CD4-positive, alpha-beta T cell (primary cell): ENCODE results near the gene NT5C2. TPM values are rescaled to one million over a fixed set of nuclear protein-coding genes. Genes with fewer than 3 reads are reported as not detected.

Experiments used
- ATAC-seq: fragments of 200-7000 bp; cut with Tn5 transposase; one replicate; pipeline ENCODE4 v1.10.0; 2022; ENCODE audit warnings: mild to moderate bottlenecking; ENCODE audit not compliant: poor library complexity
- CTCF ChIA-PET: fragments of 350-600 bp; sonication (Branson Sonifier 250); formaldehyde crosslinking; loops from one replicate; lab custom pipeline; 2021; ENCODE audit warnings: antibody characterized with exemption, inconsistent platforms; lab: Charles Lee
- POLR2A ChIA-PET: fragments of 350-600 bp; sonication (Branson Sonifier 250); formaldehyde crosslinking; loops from one replicate; lab custom pipeline; 2021; ENCODE audit warnings: antibody characterized with exemption, inconsistent platforms; lab: Charles Lee
- DNase-seq, 14 experiments: peaks; one replicate each; pipeline ENCODE4 v3.0.0-alpha.2; 2013 to 2020; ENCODE audit warnings: mixed read lengths in 2 of 14
- H3K27ac ChIP-seq, 2 donors: one replicate each; pipeline versions ENCODE4 v1.5.1 to v1.7.0; 2013; ENCODE audit warnings: low read length in 2 of 2, low read depth in 1 of 2, mild to moderate bottlenecking in 1 of 2
- H3K27me3 ChIP-seq, 2 experiments: 1 replicate in 1 of 2; 2 replicates in 1 of 2; pipeline versions ENCODE4 v1.6.1 to v1.7.0; 2013; ENCODE audit warnings: low read length in 2 of 2, control low read depth in 1 of 2, mild to moderate bottlenecking in 1 of 2, moderate library complexity in 1 of 2; ENCODE audit not compliant: insufficient read depth in 2 of 2, control insufficient read depth in 1 of 2
- H3K36me3 ChIP-seq: one replicate; pipeline ENCODE4 v1.6.1; 2013; ENCODE audit warnings: low read length, control low read depth; ENCODE audit not compliant: insufficient read depth
- H3K4me1 ChIP-seq: one replicate; pipeline ENCODE4 v1.6.1; 2013; ENCODE audit warnings: low read length, control low read depth; ENCODE audit not compliant: insufficient read depth
- H3K4me3 ChIP-seq: one replicate; pipeline ENCODE4 v1.5.1; 2013; ENCODE audit warnings: mild to moderate bottlenecking, low read length, moderate library complexity
- H3K9me3 ChIP-seq, 2 experiments: 1 replicate in 1 of 2; 2 replicates in 1 of 2; pipeline versions ENCODE4 v1.6.1 to v1.7.0; 2013; ENCODE audit warnings: low read length in 2 of 2, mild to moderate bottlenecking in 2 of 2, control low read depth in 1 of 2, moderate library complexity in 1 of 2; ENCODE audit not compliant: control insufficient read depth in 1 of 2, insufficient read depth in 1 of 2
- H3K27ac Mint-ChIP-seq: one replicate; pipeline ENCODE4 v1.8.0; 2020; ENCODE audit warnings: mixed read lengths
- H3K27me3 Mint-ChIP-seq: one replicate; pipeline ENCODE4 v1.8.0; 2021; ENCODE audit warnings: mixed read lengths
- H3K36me3 Mint-ChIP-seq: one replicate; pipeline ENCODE4 v1.8.0; 2021; ENCODE audit warnings: low read depth, mixed read lengths
- H3K4me1 Mint-ChIP-seq: one replicate; pipeline ENCODE4 v1.8.0; 2021; ENCODE audit warnings: low read depth, mixed read lengths
- H3K4me3 Mint-ChIP-seq: one replicate; pipeline ENCODE4 v1.8.0; 2020; ENCODE audit warnings: mild to moderate bottlenecking, mixed read lengths
- H3K9me3 Mint-ChIP-seq: one replicate; pipeline ENCODE4 v1.8.0; 2020; ENCODE audit warnings: mixed read lengths
- intact Hi-C, 2 experiments: fragments of 100-400 bp; cut with DNase I in 1 of 2; cut with micrococcal nuclease in 1 of 2; formaldehyde crosslinking; loops; one replicate each; pipeline versions ENCODE4 v1.15.1 to v1.9.0; 2023 to 2025; cut with DNase I, micrococcal nuclease
- total RNA-seq, 174 experiments: library from RNA in 2 of 174; stranded (reverse) in 2 of 174; gene quantifications; one replicate each; pipeline ENCODE4 v1.2.3 and lab custom pipeline; 2021 to 2026
- TF ChIP-seq, protein P1 (sequence below): fragments of 200-600 bp; IDR thresholded peaks from one replicate; pipeline ENCODE4 v1.8.0; 2022; ENCODE audit warnings: antibody characterized with exemption, mild to moderate bottlenecking

Gene NT5C2
- total RNA-seq, 2 experiments from 2014 or later, result 43.2 to 47.8 TPM

- intact Hi-C loops, result no loop called here
- Histone ChIP-seq H3K4me1 (no peaks in the 10 kb centered on the region), H3K27ac (no peak overlapping the region), H3K36me3 (no peaks in the 10 kb centered on the region), H3K4me3 (no peak overlapping the region), H3K27me3 (no peaks in the 10 kb centered on the region), H3K9me3 (no peaks in the 10 kb centered on the region)
- no peak for DNase-seq
- Mint-ChIP-seq H3K36me3 (no peaks in the 10 kb centered on the region), H3K4me3 (no peak overlapping the region), H3K4me1 (no peaks in the 10 kb centered on the region), H3K9me3 (no peaks in the 10 kb centered on the region), H3K27ac (no peak overlapping the region), H3K27me3 (no peaks in the 10 kb centered on the region)
- no peak for ATAC-seq
- TF ChIP-seq, protein P1, sequence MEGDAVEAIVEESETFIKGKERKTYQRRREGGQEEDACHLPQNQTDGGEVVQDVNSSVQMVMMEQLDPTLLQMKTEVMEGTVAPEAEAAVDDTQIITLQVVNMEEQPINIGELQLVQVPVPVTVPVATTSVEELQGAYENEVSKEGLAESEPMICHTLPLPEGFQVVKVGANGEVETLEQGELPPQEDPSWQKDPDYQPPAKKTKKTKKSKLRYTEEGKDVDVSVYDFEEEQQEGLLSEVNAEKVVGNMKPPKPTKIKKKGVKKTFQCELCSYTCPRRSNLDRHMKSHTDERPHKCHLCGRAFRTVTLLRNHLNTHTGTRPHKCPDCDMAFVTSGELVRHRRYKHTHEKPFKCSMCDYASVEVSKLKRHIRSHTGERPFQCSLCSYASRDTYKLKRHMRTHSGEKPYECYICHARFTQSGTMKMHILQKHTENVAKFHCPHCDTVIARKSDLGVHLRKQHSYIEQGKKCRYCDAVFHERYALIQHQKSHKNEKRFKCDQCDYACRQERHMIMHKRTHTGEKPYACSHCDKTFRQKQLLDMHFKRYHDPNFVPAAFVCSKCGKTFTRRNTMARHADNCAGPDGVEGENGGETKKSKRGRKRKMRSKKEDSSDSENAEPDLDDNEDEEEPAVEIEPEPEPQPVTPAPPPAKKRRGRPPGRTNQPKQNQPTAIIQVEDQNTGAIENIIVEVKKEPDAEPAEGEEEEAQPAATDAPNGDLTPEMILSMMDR, result no peak
- POLR2A ChIA-PET, result no interaction called here
- CTCF ChIA-PET, result interaction anchor here (0.7 kb wide), 1 partner anchor 121 kb away, joined by 3 read pairs; the partner anchor contains the start of gene CNNM2
Measured at GRCh38 chr10:103038570-103038969, 154.5 kb downstream of the NT5C2 start.

Other genes with a start within 250 kb of the NT5C2 start
- gene RPEL1, start 52.6 kb upstream of the NT5C2 start, total RNA-seq, result not detected
- not detected for gene INA, start 83.9 kb upstream of the NT5C2 start, total RNA-seq
- 1 to 10 TPM; 1.6 to 1.8 TPM for gene PCGF6, start 157.9 kb upstream of the NT5C2 start, total RNA-seq
- 1 to 10 TPM; 3.8 to 4.0 TPM for gene TAF5, start 174.7 kb upstream of the NT5C2 start, total RNA-seq
- 100 to 1,000 TPM; 107 to 111 TPM for gene ATP5MK, start 203.2 kb upstream of the NT5C2 start, total RNA-seq
- gene PDCD11, start 203.4 kb upstream of the NT5C2 start, total RNA-seq, result 10 to 100 TPM; 13.3 to 16.4 TPM